NT2/D1 (cell line): ENCODE data around the gene ELMO1.

Experiments
- DNase-seq: peaks from one replicate; pipeline ENCODE4 v3.0.0-alpha.2; 2011; ENCODE audit warnings: low read depth, low spot score
- H3K27me3 ChIP-seq: 2 replicates; pipeline ENCODE4 v1.6.0; 2011; ENCODE audit warnings: mild to moderate bottlenecking; ENCODE audit not compliant: insufficient read length, insufficient read depth
- H3K36me3 ChIP-seq: 2 replicates; pipeline ENCODE4 v1.6.1; 2011; ENCODE audit warnings: mild to moderate bottlenecking, low read length, mixed read lengths; ENCODE audit not compliant: insufficient read depth, insufficient read length
- H3K4me1 ChIP-seq: 2 replicates; pipeline ENCODE4 v1.5.1; 2011; ENCODE audit not compliant: insufficient read depth, insufficient read length
- H3K4me3 ChIP-seq: 2 replicates; pipeline ENCODE4 v1.5.1; 2011; ENCODE audit warnings: low read depth; ENCODE audit not compliant: insufficient read length
- H3K9ac ChIP-seq: 2 replicates; pipeline ENCODE4 v1.6.0; 2011; ENCODE audit warnings: low read depth; ENCODE audit not compliant: insufficient read length
- H3K9me3 ChIP-seq: 2 replicates; pipeline ENCODE4 v1.5.1; 2011; ENCODE audit warnings: mild to moderate bottlenecking, low read length; ENCODE audit not compliant: insufficient read depth
- SUZ12 ChIP-seq: IDR thresholded peaks from 2 replicates; pipeline ENCODE4 v1.6.1; 2011; ENCODE audit not compliant: insufficient read length, insufficient read depth; ENCODE audit errors: extremely low read depth
- YY1 ChIP-seq: IDR thresholded peaks from 2 replicates; pipeline ENCODE4 v1.6.1; 2011; ENCODE audit not compliant: insufficient read length, insufficient read depth
- ZNF274 ChIP-seq: IDR thresholded peaks from 2 replicates; pipeline ENCODE4 v1.6.1; 2011; ENCODE audit warnings: mild to moderate bottlenecking, low read depth, low read length

ELMO1 gene

GRCh38 chr7:37247861-37248260 lies 200.8 kb downstream of the ELMO1 start:
- DNase-seq: peak; percentile 87
- no peaks in the 10 kb centered on the region for H3K36me3 ChIP-seq
- H3K4me3 ChIP-seq: no peak overlapping the region
- H3K9ac ChIP-seq: peak overlapping the region; percentile 18
- no peaks in the 10 kb centered on the region for H3K27me3 ChIP-seq
- TF ChIP-seq SUZ12 (no peak), ZNF274 (no peak)
- H3K4me1 ChIP-seq: peaks cover 2% of the 10 kb centered on the region
- H3K9me3 ChIP-seq: no peaks in the 10 kb centered on the region

- Histone ChIP-seq H3K9me3 (no peaks in the 10 kb centered on the region), H3K27me3 (no peaks in the 10 kb centered on the region), H3K36me3 (no peaks in the 10 kb centered on the region), H3K4me1 (peaks cover 2% of the 10 kb centered on the region), H3K9ac (no peak overlapping the region), H3K4me3 (no peak overlapping the region)
- TF ChIP-seq YY1: no peak
- TF ChIP-seq ZNF274: no peak
- no peak for TF ChIP-seq SUZ12
- DNase-seq: no peak
Measured at GRCh38 chr7:37245590-37245989, 203.1 kb downstream of the ELMO1 start.

GRCh38 chr7:37236906-37237305 lies 211.8 kb downstream of the ELMO1 start:
- no peak for DNase-seq
- no peak overlapping the region for H3K9ac ChIP-seq
- no peaks in the 10 kb centered on the region for H3K4me1 ChIP-seq
- no peaks in the 10 kb centered on the region for H3K9me3 ChIP-seq
- TF ChIP-seq ZNF274 (no peak), SUZ12 (no peak), YY1 (no peak)
- no peak overlapping the region for H3K4me3 ChIP-seq
- H3K27me3 ChIP-seq: no peaks in the 10 kb centered on the region
- no peaks in the 10 kb centered on the region for H3K36me3 ChIP-seq

GRCh38 chr7:37235813-37236212 lies 212.9 kb downstream of the ELMO1 start:
- Histone ChIP-seq H3K4me1 (no peaks in the 10 kb centered on the region), H3K9me3 (no peaks in the 10 kb centered on the region), H3K9ac (no peak overlapping the region), H3K4me3 (no peak overlapping the region), H3K27me3 (no peaks in the 10 kb centered on the region), H3K36me3 (no peaks in the 10 kb centered on the region)
- no peak for DNase-seq
- TF ChIP-seq YY1 (no peak), ZNF274 (no peak), SUZ12 (no peak)

- no peaks in the 10 kb centered on the region for H3K4me1 ChIP-seq
- TF ChIP-seq YY1 (no peak), ZNF274 (no peak), SUZ12 (no peak)
- no peak overlapping the region for H3K9ac ChIP-seq
- no peaks in the 10 kb centered on the region for H3K36me3 ChIP-seq
- peak; percentile 56 for DNase-seq
- no peak overlapping the region for H3K4me3 ChIP-seq
- H3K9me3 ChIP-seq: no peaks in the 10 kb centered on the region
- H3K27me3 ChIP-seq: no peaks in the 10 kb centered on the region
Measured at GRCh38 chr7:37234928-37235327, 213.7 kb downstream of the ELMO1 start.

GRCh38 chr7:37234334-37234733 lies 214.3 kb downstream of the ELMO1 start:
- DNase-seq: peak; percentile 39

GRCh38 chr7:37231613-37232012 lies 217.1 kb downstream of the ELMO1 start:
- no peak for DNase-seq
- no peak for TF ChIP-seq YY1
- Histone ChIP-seq H3K27me3 (no peaks in the 10 kb centered on the region), H3K9ac (no peak overlapping the region), H3K4me1 (no peaks in the 10 kb centered on the region), H3K9me3 (no peaks in the 10 kb centered on the region), H3K4me3 (no peak overlapping the region), H3K36me3 (no peaks in the 10 kb centered on the region)

More at GRCh38 chr7:37234334-37234733, 214.3 kb downstream of the ELMO1 start:
- H3K36me3 ChIP-seq: no peaks in the 10 kb centered on the region
- TF ChIP-seq ZNF274: no peak
- TF ChIP-seq SUZ12: no peak
- no peak for TF ChIP-seq YY1
- H3K4me1 ChIP-seq: no peaks in the 10 kb centered on the region
- no peaks in the 10 kb centered on the region for H3K27me3 ChIP-seq
- no peak overlapping the region for H3K4me3 ChIP-seq
- no peaks in the 10 kb centered on the region for H3K9me3 ChIP-seq
- no peak overlapping the region for H3K9ac ChIP-seq

- no peak overlapping the region for H3K9ac ChIP-seq
- H3K27me3 ChIP-seq: no peaks in the 10 kb centered on the region
- TF ChIP-seq SUZ12 (no peak), YY1 (no peak), ZNF274 (no peak)
- DNase-seq: no peak
- no peak overlapping the region for H3K4me3 ChIP-seq
- no peaks in the 10 kb centered on the region for H3K36me3 ChIP-seq
- H3K4me1 ChIP-seq: no peaks in the 10 kb centered on the region
- H3K9me3 ChIP-seq: no peaks in the 10 kb centered on the region
Measured at GRCh38 chr7:37230221-37230620, 218.4 kb downstream of the ELMO1 start.
